Hepatocyte (in vitro differentiated cells): Measurements from ENCODE around the gene PIGK.

Source experiments
- CTCF ChIP-seq: fragments of 200-600 bp; sonication (generic); IDR thresholded peaks from 2 replicates; pipeline ENCODE4 v1.5.1; 2016; ENCODE audit warnings: antibody characterized with exemption, mild to moderate bottlenecking; ENCODE audit not compliant: poor library complexity
- EZH2 ChIP-seq: fragments of 200-600 bp; sonication (generic); IDR thresholded peaks from 2 replicates; pipeline ENCODE4 v1.6.1; 2016; ENCODE audit warnings: antibody characterized with exemption, mild to moderate bottlenecking, borderline replicate concordance
- EZH2phosphoT487 ChIP-seq: fragments of 200-600 bp; sonication (generic); IDR thresholded peaks from one replicate; pipeline ENCODE4 v1.6.1; 2018; ENCODE audit warnings: antibody characterized with exemption, mild to moderate bottlenecking, low read depth, moderate library complexity; ENCODE audit not compliant: unreplicated experiment, severe bottlenecking

- TF ChIP-seq CTCF = no peak
- no peak for TF ChIP-seq EZH2phosphoT487
- no peak for TF ChIP-seq EZH2
Measured at GRCh38 chr1:77100875-77101274, 118.4 kb downstream of the PIGK start.
